22Rv1 (cell line): Measurements from ENCODE around the gene RHO.

ENCODE experiments used
- H3K27ac ChIP-seq: fragments of 450-650 bp; 2 replicates; pipeline ENCODE4 v1.5.1; 2017
- ZFX ChIP-seq: fragments of 450-650 bp; IDR thresholded peaks from 2 replicates; pipeline ENCODE4 v1.6.1; 2017; ENCODE audit warnings: antibody characterized with exemption, borderline replicate concordance
- TF ChIP-seq, protein P1 (sequence below): fragments of 450-650 bp; IDR thresholded peaks from 2 replicates; pipeline ENCODE4 v1.5.1; 2017; ENCODE audit warnings: mild to moderate bottlenecking

The RHO gene

GRCh38 chr3:129554356-129555152, 26.1 kb downstream of the RHO start:
- TF ChIP-seq, protein P1, sequence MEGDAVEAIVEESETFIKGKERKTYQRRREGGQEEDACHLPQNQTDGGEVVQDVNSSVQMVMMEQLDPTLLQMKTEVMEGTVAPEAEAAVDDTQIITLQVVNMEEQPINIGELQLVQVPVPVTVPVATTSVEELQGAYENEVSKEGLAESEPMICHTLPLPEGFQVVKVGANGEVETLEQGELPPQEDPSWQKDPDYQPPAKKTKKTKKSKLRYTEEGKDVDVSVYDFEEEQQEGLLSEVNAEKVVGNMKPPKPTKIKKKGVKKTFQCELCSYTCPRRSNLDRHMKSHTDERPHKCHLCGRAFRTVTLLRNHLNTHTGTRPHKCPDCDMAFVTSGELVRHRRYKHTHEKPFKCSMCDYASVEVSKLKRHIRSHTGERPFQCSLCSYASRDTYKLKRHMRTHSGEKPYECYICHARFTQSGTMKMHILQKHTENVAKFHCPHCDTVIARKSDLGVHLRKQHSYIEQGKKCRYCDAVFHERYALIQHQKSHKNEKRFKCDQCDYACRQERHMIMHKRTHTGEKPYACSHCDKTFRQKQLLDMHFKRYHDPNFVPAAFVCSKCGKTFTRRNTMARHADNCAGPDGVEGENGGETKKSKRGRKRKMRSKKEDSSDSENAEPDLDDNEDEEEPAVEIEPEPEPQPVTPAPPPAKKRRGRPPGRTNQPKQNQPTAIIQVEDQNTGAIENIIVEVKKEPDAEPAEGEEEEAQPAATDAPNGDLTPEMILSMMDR, result no peak
- TF ChIP-seq ZFX, result no peak
- no peak overlapping the region for H3K27ac ChIP-seq

- H3K27ac ChIP-seq, result no peak overlapping the region
- no peak for TF ChIP-seq ZFX
- TF ChIP-seq, protein P1, result no peak
Observed at GRCh38 chr3:129555153-129555550, 26.7 kb downstream of the RHO start.

GRCh38 chr3:129555616-129556357, 27.3 kb downstream of the RHO start:
- H3K27ac ChIP-seq, result no peak overlapping the region
- TF ChIP-seq, protein P1, result no peak
- no peak for TF ChIP-seq ZFX

GRCh38 chr3:129556358-129556695, 27.9 kb downstream of the RHO start:
- TF ChIP-seq, protein P1, result no peak
- no peak for TF ChIP-seq ZFX
- no peak overlapping the region for H3K27ac ChIP-seq

DNA sequence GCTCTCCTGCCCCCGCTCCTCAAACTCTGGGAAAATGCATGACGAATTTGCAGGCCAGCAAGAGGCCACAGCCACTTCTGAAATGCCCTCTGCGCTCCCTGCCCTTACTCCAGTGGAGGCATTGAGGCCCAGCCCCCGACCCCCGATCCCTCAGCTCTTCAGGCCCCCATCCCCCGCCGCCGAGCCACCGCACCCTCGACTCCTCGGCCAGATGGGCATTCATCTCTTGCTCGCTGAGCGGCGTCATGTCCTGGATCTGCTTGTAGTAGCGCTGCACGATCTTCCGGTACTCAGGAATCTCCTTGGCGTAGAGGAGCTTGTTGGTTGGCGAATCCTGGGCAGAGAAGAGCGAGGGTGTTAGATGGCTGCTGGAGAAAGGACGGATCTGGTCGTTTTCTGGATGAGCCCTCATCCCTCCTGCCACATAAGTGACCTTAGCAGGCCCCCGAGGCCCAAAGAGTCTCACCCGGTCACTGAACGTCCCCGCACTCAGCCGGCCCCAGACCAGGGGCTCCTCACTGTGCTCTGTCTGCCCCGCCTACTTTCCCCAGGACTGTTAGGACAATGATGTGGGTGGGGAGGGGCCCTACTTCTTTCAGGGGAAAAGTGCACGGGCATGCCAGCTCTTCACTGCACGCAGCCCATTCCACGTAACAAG, 28.6 kb downstream of the RHO start:
- H3K27ac ChIP-seq, result no peak overlapping the region

DNA sequence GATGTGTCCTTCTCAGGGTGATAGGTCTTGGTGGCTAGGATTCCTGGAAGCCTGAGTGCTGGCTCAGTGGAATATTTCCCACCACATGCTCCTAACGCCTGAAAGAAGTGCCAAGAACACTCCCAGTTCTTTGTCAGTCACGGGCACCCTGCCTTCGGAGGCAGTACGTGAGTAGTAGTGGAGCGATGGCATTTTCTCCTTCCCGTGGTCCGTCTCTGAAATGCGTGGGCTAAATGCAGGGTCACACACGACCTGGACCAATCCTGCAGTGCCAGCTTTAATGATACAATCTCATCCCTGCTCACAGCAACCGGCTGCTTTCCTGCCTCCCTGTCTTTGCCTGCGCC, 29.1 kb downstream of the RHO start:
- H3K27ac ChIP-seq, result no peak overlapping the region
- no peak for TF ChIP-seq ZFX
- TF ChIP-seq, protein P1, result no peak

More for the DNA sequence above, 28.6 kb downstream of the RHO start:
- TF ChIP-seq, protein P1, result no peak
- TF ChIP-seq ZFX, result no peak
